Nasal cavity respiratory epithelium epithelial cell of viscerocranial mucosa (primary cell): Measurements from ENCODE around the gene ZSCAN29. TPM values are rescaled to one million over a fixed set of nuclear protein-coding genes. Genes with fewer than 3 reads are reported as not detected.

Source experiments
- total RNA-seq: library from RNA; depleted of rRNA; stranded (reverse); fragments of >200 nt; gene quantifications from 2 replicates; pipeline ENCODE4 v1.2.3, GENCODE V29; 2014

ZSCAN29 gene
- 42.4 and 49.6 TPM in 2 replicates for total RNA-seq

DNA sequence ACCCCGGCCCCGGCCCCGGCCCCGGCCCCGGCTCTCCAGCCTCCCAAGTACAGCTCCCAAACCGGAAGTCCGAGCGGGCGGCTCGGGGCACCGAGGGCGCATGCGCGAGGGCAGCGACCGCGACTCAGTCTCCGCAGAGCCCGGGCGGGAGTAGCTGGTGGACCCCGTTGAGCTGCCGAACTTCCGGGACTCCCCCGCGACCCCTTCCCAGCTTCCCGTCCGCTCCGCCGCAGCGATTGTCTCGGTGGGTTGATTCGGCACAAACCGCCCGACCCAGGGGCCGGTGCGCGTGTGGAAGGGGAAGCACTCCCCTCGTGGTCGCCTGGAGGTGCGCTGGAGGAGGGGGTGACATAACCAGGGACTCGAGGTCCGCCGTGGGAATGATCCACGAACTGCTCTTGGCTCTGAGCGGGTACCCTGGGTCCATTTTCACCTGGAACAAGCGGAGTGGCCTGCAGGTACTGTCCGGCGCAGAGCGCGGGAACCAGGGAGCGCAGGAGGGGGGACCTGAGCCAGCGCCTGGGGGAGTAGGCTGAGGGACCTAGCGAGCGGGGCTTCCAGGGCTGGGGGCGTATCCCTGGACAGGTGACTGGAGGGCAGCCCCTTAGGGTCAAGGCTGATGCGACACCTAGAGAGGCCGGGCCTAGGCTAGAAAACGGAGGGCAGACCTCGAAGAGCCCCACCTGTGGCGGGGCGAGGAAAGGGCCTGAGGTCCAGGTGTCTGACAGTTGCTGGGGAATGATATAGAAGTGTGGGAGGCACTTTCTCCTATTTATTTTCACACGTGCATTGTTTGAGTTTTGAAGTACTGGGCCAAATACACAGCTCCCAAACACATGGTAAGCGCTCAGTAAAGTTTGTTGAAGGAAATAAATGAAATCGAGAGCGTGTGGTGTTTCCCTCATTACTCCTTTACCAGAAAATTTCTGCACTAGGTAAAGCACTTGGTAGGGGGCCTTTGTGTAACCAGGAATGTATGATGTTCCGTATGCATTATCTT, at the start of gene ZSCAN29, which contains the start of gene TUBGCP4:
TSS of gene ZSCAN29 (minus strand) at position 69 of the 1,000 bp plus-strand sequence. CDS start 1,130 bp downstream, outside the sequence.
TSS of gene TUBGCP4 (plus strand) at position 127 of the 1,000 bp plus-strand sequence. CDS start at position 381, 254 bp downstream.

DNA sequence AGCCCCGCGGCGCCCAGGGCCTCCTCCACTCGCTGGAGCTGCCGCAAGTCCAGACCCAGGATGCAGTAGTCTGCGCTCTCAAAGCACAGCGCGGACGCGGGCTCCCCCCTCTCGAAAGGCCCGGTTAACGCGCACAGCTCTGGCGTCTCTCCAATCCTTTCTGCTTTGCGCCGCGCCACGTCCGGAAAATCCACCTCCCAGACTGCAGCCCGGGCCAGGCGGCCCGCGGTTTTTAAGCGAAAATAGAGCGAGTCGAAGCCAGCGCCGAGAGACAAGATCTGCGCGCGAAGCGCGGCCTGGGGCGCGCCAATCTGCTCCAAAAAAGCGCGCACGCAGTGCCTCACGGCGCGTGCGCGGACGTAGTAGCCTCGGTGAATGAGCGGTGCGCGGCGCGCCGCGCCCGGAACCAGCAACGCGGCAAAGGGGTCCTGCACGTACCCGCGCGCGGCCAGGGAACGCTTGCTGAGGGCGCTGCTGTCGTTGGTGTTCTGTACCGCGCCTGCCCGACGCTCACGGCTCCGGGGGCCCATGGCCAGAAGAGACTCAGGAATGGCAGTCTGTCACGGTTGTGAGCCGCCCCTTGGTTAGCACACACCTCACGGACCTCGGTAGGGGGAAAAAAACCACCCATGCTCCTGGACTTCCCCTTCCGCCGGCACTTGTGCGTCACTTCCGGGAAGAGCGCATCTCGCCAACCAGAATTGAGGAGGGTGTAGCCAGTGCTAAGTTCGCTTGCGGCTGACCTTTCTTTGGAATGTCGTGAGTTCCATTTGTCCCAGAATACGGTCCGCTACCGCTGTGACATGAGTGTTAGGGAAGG, 40.7 kb downstream of the ZSCAN29 start, which contains the start of gene LCMT2:
TSS of gene LCMT2 (minus strand) at position 614 of the 820 bp plus-strand sequence. CDS start at position 530, 84 bp downstream.

Other genes with a start within 250 kb of the ZSCAN29 start
- 18.8 and 21.2 TPM in 2 replicates for gene TMEM62, start 237.5 kb downstream of the ZSCAN29 start, total RNA-seq
- gene CCNDBP1, start 185.6 kb downstream of the ZSCAN29 start, total RNA-seq: 23.6 and 35.3 TPM in 2 replicates
- gene EPB42, start 150.0 kb downstream of the ZSCAN29 start, total RNA-seq: not detected in 2 replicates
- 1.0 and 1.5 TPM in 2 replicates for gene TGM5, start 104.1 kb downstream of the ZSCAN29 start, total RNA-seq
- gene TGM7, start 68.8 kb downstream of the ZSCAN29 start, total RNA-seq: not detected in 2 replicates
- 8.8 and 9.9 TPM in 2 replicates for gene LCMT2, start 40.5 kb downstream of the ZSCAN29 start, total RNA-seq
- 17.8 and 22.7 TPM in 2 replicates for gene TUBGCP4, start 58 bp upstream of the ZSCAN29 start, total RNA-seq
- gene TP53BP1, start 122.1 kb upstream of the ZSCAN29 start, total RNA-seq: 31.1 and 74.0 TPM in 2 replicates
- gene MAP1A, start 146.6 kb upstream of the ZSCAN29 start, total RNA-seq: under 0.01 and 1.9 TPM in 2 replicates
- gene PPIP5K1, start 219.2 kb upstream of the ZSCAN29 start, total RNA-seq: 53.3 and 101 TPM in 2 replicates
- gene CKMT1B, start 223.0 kb upstream of the ZSCAN29 start, total RNA-seq: 17.8 and 69.5 TPM in 2 replicates
- 0.34 and 0.71 TPM in 2 replicates for gene STRC, start 247.8 kb upstream of the ZSCAN29 start, total RNA-seq